ENCODE data around the gene BLTP3B. TPM values are rescaled to one million over a fixed set of nuclear protein-coding genes. Genes with fewer than 3 reads are reported as not detected.
"Not testable (repeated sequence)": the region's sequence is repeated elsewhere in the genome, so short reads cannot be mapped to it uniquely, and the experiment has no call there.

BLTP3B gene
- total RNA-seq, result 10 to 100 TPM; 18.6 to 27.3 (median 22.2) TPM

GRCh38 chr12:100142851-100143559 lies at the start of gene BLTP3B:
Gene BLTP3B (minus strand): TSS chr12:100142874. CDS start chr12:100142635, 239 bp downstream.
- H3K36me3 ChIP-seq, result no peaks in the 10 kb centered on the region
- H3K27ac ChIP-seq, result peak within 1 kb of the TSS; percentile 100
- H3K4me3 ChIP-seq, result peak within 1 kb of the TSS; percentile 100
- peaks cover 31% of the 10 kb centered on the region for H3K4me1 ChIP-seq
- 25% methylated on average over 33 of the region's 35 CpGs for WGBS
- DNase-seq (ENCODE audit: low spot score in 2 of 2), result peak; percentile 93 to 95
- TF ChIP-seq POLR2A (IDR thresholded peaks at IDR 0.05), result no peak
- H3K27me3 ChIP-seq, result no peaks in the 10 kb centered on the region
- no peaks in the 10 kb centered on the region for H3K9me3 ChIP-seq

GRCh38 chr12:100189636-100190394 lies 47.1 kb upstream of the BLTP3B start:
- Histone ChIP-seq H3K9me3 (no peaks in the 10 kb centered on the region), H3K4me1 (peaks cover 14% of the 10 kb centered on the region), H3K27ac (no peak overlapping the region), H3K36me3 (no peaks in the 10 kb centered on the region), H3K27me3 (no peaks in the 10 kb centered on the region), H3K4me3 (no peak overlapping the region)
- DNase-seq (ENCODE audit: low spot score in 2 of 2), result no peak
- TF ChIP-seq POLR2A (IDR thresholded peaks at IDR 0.05) (no peak), CTCF (IDR thresholded peaks at IDR 0.05) (no peak), POLR2AphosphoS5 (IDR thresholded peaks at IDR 0.05) (no peak), EP300 (IDR thresholded peaks at IDR 0.05) (no peak)
- 86% methylated on average over 12 of the region's 13 CpGs for WGBS

- DNase-seq (ENCODE audit: low spot score in 2 of 2); H3K9me3 ChIP-seq; H3K27me3 ChIP-seq; H3K36me3 ChIP-seq; H3K4me3 ChIP-seq; H3K27ac ChIP-seq: not testable (repeated sequence)
- 94% methylated on average over 11 of the region's 11 CpGs for WGBS
- H3K4me1 ChIP-seq, result peaks cover 14% of the 10 kb centered on the region
These were observed 46.4 kb upstream of the BLTP3B start for GRCh38 chr12:100188888-100189635.

GRCh38 chr12:100187857-100188519 lies 45.3 kb upstream of the BLTP3B start:
- H3K27ac ChIP-seq, result no peak overlapping the region
- peaks cover 14% of the 10 kb centered on the region for H3K4me1 ChIP-seq
- WGBS, result 95% methylated on average over 5 of the region's 5 CpGs
- no peaks in the 10 kb centered on the region for H3K27me3 ChIP-seq
- TF ChIP-seq POLR2AphosphoS5 (IDR thresholded peaks at IDR 0.05) (no peak), EP300 (IDR thresholded peaks at IDR 0.05) (no peak), POLR2A (IDR thresholded peaks at IDR 0.05) (no peak), CTCF (IDR thresholded peaks at IDR 0.05) (no peak)
- DNase-seq (ENCODE audit: low spot score in 2 of 2), result no peak
- H3K4me3 ChIP-seq, result no peak overlapping the region
- H3K9me3 ChIP-seq, result no peaks in the 10 kb centered on the region
- no peaks in the 10 kb centered on the region for H3K36me3 ChIP-seq

- Histone ChIP-seq H3K9me3 (no peaks in the 10 kb centered on the region), H3K36me3 (no peaks in the 10 kb centered on the region), H3K4me3 (no peak overlapping the region), H3K4me1 (peaks cover 14% of the 10 kb centered on the region), H3K27ac (no peak overlapping the region), H3K27me3 (no peaks in the 10 kb centered on the region)
- no peak for DNase-seq (ENCODE audit: low spot score in 2 of 2)
- no peak for TF ChIP-seq CTCF (IDR thresholded peaks at IDR 0.05)
- no peak for TF ChIP-seq EP300 (IDR thresholded peaks at IDR 0.05)
- TF ChIP-seq POLR2A (IDR thresholded peaks at IDR 0.05), result no peak
- no peak for TF ChIP-seq POLR2AphosphoS5 (IDR thresholded peaks at IDR 0.05)
- WGBS, result 90% methylated on average over 5 of the region's 5 CpGs
These were observed 44.4 kb upstream of the BLTP3B start for GRCh38 chr12:100187068-100187467.
